Osteoblast (primary cell): ENCODE measurements around the gene CAPN11. TPM values are rescaled to one million over a fixed set of nuclear protein-coding genes. Genes with fewer than 3 reads are reported as not detected.
A peak's percentile ranks its signal among the peaks of the same experiment; 100 is the strongest.

Experiments used
- DNase-seq: peaks from one replicate; pipeline ENCODE4 v3.0.0; 2011; ENCODE audit warnings: low spot score, mixed read lengths; ENCODE audit not compliant: insufficient read length; ENCODE audit errors: missing footprints
- H2AFZ ChIP-seq: 2 replicates; pipeline ENCODE4 v1.6.0; 2011; ENCODE audit warnings: mild to moderate bottlenecking, low read length
- H3K27ac ChIP-seq: 2 replicates; pipeline ENCODE4 v1.5.1; 2011; ENCODE audit warnings: mild to moderate bottlenecking, low read depth, low read length, moderate library complexity
- H3K27me3 ChIP-seq: 2 replicates; pipeline ENCODE4 v1.6.0; 2012; ENCODE audit warnings: mild to moderate bottlenecking, control low read depth, inconsistent platforms, low read length, moderate library complexity; ENCODE audit not compliant: insufficient read depth
- H3K36me3 ChIP-seq: 2 replicates; pipeline ENCODE4 v1.5.1; 2011; ENCODE audit warnings: mild to moderate bottlenecking, low read length, control low read depth, moderate library complexity; ENCODE audit not compliant: insufficient read depth
- H3K4me1 ChIP-seq: 2 replicates; pipeline ENCODE4 v1.5.1; 2011; ENCODE audit warnings: mild to moderate bottlenecking, low read length, control low read depth, moderate library complexity; ENCODE audit not compliant: insufficient read depth
- H3K4me2 ChIP-seq: 2 replicates; pipeline ENCODE4 v1.6.0; 2011; ENCODE audit warnings: mild to moderate bottlenecking, low read length; ENCODE audit not compliant: insufficient read depth
- H3K4me3 ChIP-seq: fragments of 200-600 bp; sonication (generic); 3 replicates; pipeline ENCODE4 v1.5.1; 2012; ENCODE audit warnings: mild to moderate bottlenecking, low read length, inconsistent platforms; ENCODE audit not compliant: insufficient read depth
- H3K79me2 ChIP-seq: 2 replicates; pipeline ENCODE4 v1.6.0; 2012; ENCODE audit warnings: mild to moderate bottlenecking, low read length, control low read depth, inconsistent platforms; ENCODE audit not compliant: insufficient read depth
- H3K9me3 ChIP-seq: 2 replicates; pipeline ENCODE4 v1.5.1; 2011; ENCODE audit warnings: low read depth, low read length, control low read depth
- H4K20me1 ChIP-seq: 2 replicates; pipeline ENCODE4 v1.6.0; 2012; ENCODE audit warnings: mild to moderate bottlenecking, low read length, control low read depth; ENCODE audit not compliant: insufficient read depth
- CTCF ChIP-seq: IDR thresholded peaks from 2 replicates; pipeline ENCODE4 v1.5.1; 2011; ENCODE audit warnings: mild to moderate bottlenecking, low read depth, low read length, moderate library complexity; ENCODE audit errors: extremely low read depth
- total RNA-seq: library from RNA; depleted of rRNA; stranded (reverse); fragments of >200 nt; gene quantifications from 2 replicates; pipeline ENCODE4 v1.2.3, GENCODE V29; 2012

CAPN11 gene
- total RNA-seq, 1 donor = not detected

- Histone ChIP-seq H3K36me3 (no peaks in the 10 kb centered on the region), H3K27me3 (no peaks in the 10 kb centered on the region), H3K4me3 (peak overlapping the region; percentile 47), H4K20me1 (no peaks in the 10 kb centered on the region), H3K79me2 (peaks cover 16% of the 10 kb centered on the region), H3K4me2 (peak overlapping the region; percentile 64), H2AFZ (peak overlapping the region; percentile 73), H3K9me3 (no peaks in the 10 kb centered on the region), H3K4me1 (peaks cover 40% of the 10 kb centered on the region), H3K27ac (no peak overlapping the region)
- TF ChIP-seq CTCF = peak; percentile 89
- DNase-seq = peak; percentile 99
These were observed 62.8 kb downstream of the CAPN11 start for GRCh38 chr6:44221291-44221960.

- Histone ChIP-seq H4K20me1 (no peaks in the 10 kb centered on the region), H3K4me2 (peak overlapping the region; percentile 64), H3K4me3 (peak overlapping the region; percentile 47), H3K27me3 (no peaks in the 10 kb centered on the region), H3K27ac (no peak overlapping the region), H3K4me1 (peaks cover 42% of the 10 kb centered on the region), H3K36me3 (no peaks in the 10 kb centered on the region), H3K9me3 (no peaks in the 10 kb centered on the region), H3K79me2 (peaks cover 20% of the 10 kb centered on the region), H2AFZ (peak overlapping the region; percentile 35)
- no peak for TF ChIP-seq CTCF
- peak; percentile 88 for DNase-seq
These were observed 63.3 kb downstream of the CAPN11 start for GRCh38 chr6:44221961-44222335.

GRCh38 chr6:44222486-44223318 lies 64.1 kb downstream of the CAPN11 start:
- no peak for DNase-seq
- Histone ChIP-seq H3K4me1 (peaks cover 37% of the 10 kb centered on the region), H2AFZ (peak overlapping the region; percentile 85), H3K4me3 (peak overlapping the region; percentile 72), H3K9me3 (no peaks in the 10 kb centered on the region), H3K27me3 (no peaks in the 10 kb centered on the region), H3K79me2 (peaks cover 20% of the 10 kb centered on the region), H3K27ac (no peak overlapping the region), H3K4me2 (peak overlapping the region; percentile 94), H3K36me3 (no peaks in the 10 kb centered on the region), H4K20me1 (no peaks in the 10 kb centered on the region)
- no peak for TF ChIP-seq CTCF
